Measurements from ENCODE around the gene UBE2L3. TPM values are rescaled to one million over a fixed set of nuclear protein-coding genes. Genes with fewer than 3 reads are reported as not detected.

UBE2L3 gene
- total and polyA plus RNA-seq, 2 of the 13 experiments (the other 11 are each of a cell fraction or from before 2014, with no cell fraction given): 30.2 to 58.1 TPM

- TF ChIP-seq, protein P1, sequence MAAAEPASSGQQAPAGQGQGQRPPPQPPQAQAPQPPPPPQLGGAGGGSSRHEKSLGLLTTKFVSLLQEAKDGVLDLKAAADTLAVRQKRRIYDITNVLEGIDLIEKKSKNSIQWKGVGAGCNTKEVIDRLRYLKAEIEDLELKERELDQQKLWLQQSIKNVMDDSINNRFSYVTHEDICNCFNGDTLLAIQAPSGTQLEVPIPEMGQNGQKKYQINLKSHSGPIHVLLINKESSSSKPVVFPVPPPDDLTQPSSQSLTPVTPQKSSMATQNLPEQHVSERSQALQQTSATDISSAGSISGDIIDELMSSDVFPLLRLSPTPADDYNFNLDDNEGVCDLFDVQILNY (CRISPR knock-in tag; conservative IDR thresholded peaks at IDR 0.05): no peak
- TF ChIP-seq AHDC1 (CRISPR knock-in tag; IDR thresholded peaks at IDR 0.05; ENCODE audit: borderline replicate concordance): no peak
- no peak for TF ChIP-seq ZNF576 (CRISPR knock-in tag; IDR thresholded peaks at IDR 0.05)
- TF ChIP-seq RFXANK (CRISPR knock-in tag; IDR thresholded peaks at IDR 0.05): no peak
- no peak for TF ChIP-seq HDAC2 (CRISPR knock-in tag; IDR thresholded peaks at IDR 0.05)
- no peak for TF ChIP-seq SP140L (CRISPR knock-in tag; IDR thresholded peaks at IDR 0.05; ENCODE audit: borderline replicate concordance)
- no peak for TF ChIP-seq ZBTB43 (CRISPR knock-in tag; conservative IDR thresholded peaks at IDR 0.05)
- TF ChIP-seq ZNF335 (CRISPR knock-in tag; IDR thresholded peaks at IDR 0.05): no peak
- no peak for TF ChIP-seq MIER2 (CRISPR knock-in tag; IDR thresholded peaks at IDR 0.05)
- TF ChIP-seq ZNF484 (CRISPR knock-in tag; IDR thresholded peaks at IDR 0.05; ENCODE audit: borderline replicate concordance, low read depth): no peak
- TF ChIP-seq ZNF781 (CRISPR knock-in tag; IDR thresholded peaks at IDR 0.05; ENCODE audit: borderline replicate concordance, not compliant biosample characterization): peak; percentile 22
- no peak for TF ChIP-seq NFKB2 (CRISPR knock-in tag; IDR thresholded peaks at IDR 0.05; ENCODE audit: borderline replicate concordance)
- TF ChIP-seq RXRB (CRISPR knock-in tag; IDR thresholded peaks at IDR 0.05; ENCODE audit: borderline replicate concordance): no peak
- no peak for TF ChIP-seq ZNF562 (CRISPR knock-in tag; IDR thresholded peaks at IDR 0.05; ENCODE audit: borderline replicate concordance)
- TF ChIP-seq KMT2B (CRISPR knock-in tag; IDR thresholded peaks at IDR 0.05): peak; percentile 73; the same call in 1 of the 2 replicates
- TF ChIP-seq ZNF292 (CRISPR knock-in tag; IDR thresholded peaks at IDR 0.05; ENCODE audit: borderline replicate concordance, low read depth): no peak
- no peak for TF ChIP-seq PAWR (CRISPR knock-in tag; IDR thresholded peaks at IDR 0.05; ENCODE audit: borderline replicate concordance)
- no peak for TF ChIP-seq CHD4 (IDR thresholded peaks at IDR 0.05; ENCODE audit: borderline replicate concordance, low read length)
- no peak for TF ChIP-seq NCOA2 (CRISPR knock-in tag; IDR thresholded peaks at IDR 0.05)
- no peak for TF ChIP-seq ZNF841 (CRISPR knock-in tag; IDR thresholded peaks at IDR 0.05; ENCODE audit: borderline replicate concordance)
- 0 out of 2 replicates have a peak, but pooled peaks have one; percentile 13 for TF ChIP-seq SIN3A (IDR thresholded peaks at IDR 0.05; ENCODE audit: borderline replicate concordance, low read depth, low read length)
- no peak for TF ChIP-seq KLF11 (CRISPR knock-in tag; IDR thresholded peaks at IDR 0.05)
These were observed 84.1 kb downstream of the UBE2L3 start (continued) for GRCh38 chr22:21651521-21652009.
